MM.1S (cell line): Measurements from ENCODE around the gene PPP1R15B.

Source experiments
- CTCF ChIP-seq: fragments of 300-600 bp; sonication (generic); IDR thresholded peaks from 2 replicates; pipeline ENCODE4 v1.5.1; 2016; ENCODE audit warnings: antibody characterized with exemption, low read length, mixed read lengths
- EZH2 ChIP-seq: fragments of 300-600 bp; sonication (generic); optimal IDR thresholded peaks from 2 replicates; pipeline ENCODE3; 2017; ENCODE audit warnings: low read depth, mild to moderate bottlenecking, antibody characterized with exemption, low read length, mixed read lengths
- EZH2phosphoT487 ChIP-seq: fragments of 300-600 bp; sonication (generic); IDR thresholded peaks from 2 replicates; pipeline ENCODE4 v1.6.1; 2018; ENCODE audit warnings: antibody characterized with exemption, low read length

- TF ChIP-seq EZH2phosphoT487: no peak
- TF ChIP-seq CTCF: no peak
- no peak for TF ChIP-seq EZH2
These were observed 42.5 kb downstream of the PPP1R15B start for GRCh38 chr1:204368996-204369726.
